SH-SY5Y (cell line): Measurements from ENCODE around the gene DHX35.

Experiments used
- GATA2 ChIP-seq: IDR thresholded peaks from 2 replicates; pipeline ENCODE4 v1.6.1; 2011; ENCODE audit warnings: mild to moderate bottlenecking, low read depth, low read length
- GATA3 ChIP-seq: IDR thresholded peaks from 2 replicates; pipeline ENCODE4 v1.6.1; 2011; ENCODE audit warnings: low read depth, mild to moderate bottlenecking, low read length, moderate library complexity

DNA sequence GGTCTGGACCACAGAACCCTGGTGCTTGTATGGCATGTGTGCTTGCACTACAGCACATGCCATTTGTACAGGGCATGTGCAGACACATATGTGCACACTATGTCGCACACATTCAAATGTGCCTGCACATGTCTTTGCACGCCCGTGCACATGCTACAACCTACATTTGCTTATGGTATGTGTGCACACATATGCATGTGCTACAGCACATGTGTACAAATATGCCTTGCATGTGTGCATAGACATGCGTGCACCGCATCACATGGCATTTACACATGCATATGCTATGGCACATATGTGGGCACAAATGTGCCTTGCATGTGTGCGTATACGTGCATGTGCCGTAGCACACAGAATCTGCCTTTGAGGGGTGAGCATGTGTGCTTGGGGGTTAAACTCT is 90.5 kb downstream of the DHX35 start:
- no peak for TF ChIP-seq GATA2
- TF ChIP-seq GATA3: no peak
